DMS53 (cell line): ENCODE data around the gene PRR29.

Experiments
- DNase-seq: peaks from one replicate; lab custom pipeline; 2025; lab: John Stamatoyannopoulos, UW

The PRR29 gene

GRCh38 chr17:64042700-64043485 is 44.7 kb downstream of the PRR29 start:
- no peak for DNase-seq

DNA sequence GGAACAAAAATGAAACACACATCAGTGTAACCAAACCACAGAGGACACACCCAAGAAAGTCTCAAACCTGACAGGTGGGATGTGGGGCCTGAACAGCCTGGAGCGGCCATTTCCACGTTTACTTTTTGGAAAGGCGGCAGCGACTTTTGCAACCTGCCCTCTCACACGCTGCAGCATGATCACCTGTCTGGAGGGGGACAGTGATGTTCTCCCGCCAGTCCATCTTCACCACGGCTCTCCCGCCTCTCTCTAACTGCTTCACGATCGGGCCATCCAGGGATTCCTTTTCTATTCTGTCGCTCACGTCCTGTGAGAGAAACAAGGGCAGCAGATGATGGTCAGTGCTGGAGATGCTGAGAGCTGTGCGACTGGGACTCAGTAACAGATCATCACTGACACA is 47.0 kb downstream of the PRR29 start:
- DNase-seq = no peak

GRCh38 chr17:64048805-64049204 is 50.7 kb downstream of the PRR29 start:
- DNase-seq = no peak

GRCh38 chr17:64051153-64051552 is 53.0 kb downstream of the PRR29 start:
- no peak for DNase-seq

GRCh38 chr17:64053101-64053500 is 55.0 kb downstream of the PRR29 start:
- DNase-seq = no peak
